Neuronal stem cell (in vitro differentiated cells): ENCODE data around the gene ZNF750.
A peak's percentile ranks its signal among the peaks of the same experiment; 100 is the strongest.

Experiments used
- DNase-seq: peaks from one replicate; pipeline ENCODE4 v3.0.0-alpha.2; 2013; ENCODE audit warnings: low spot score
- H2AFZ ChIP-seq: one replicate; pipeline ENCODE4 v1.6.1; 2013; ENCODE audit warnings: mild to moderate bottlenecking, low read length, inconsistent platforms
- H2AK5ac ChIP-seq: 2 replicates; pipeline ENCODE4 v1.6.1; 2013; ENCODE audit warnings: low read depth, mild to moderate bottlenecking, inconsistent platforms, low read length, moderate library complexity, mixed read lengths
- H2BK120ac ChIP-seq: 2 replicates; pipeline ENCODE4 v1.6.1; 2013; ENCODE audit warnings: low read depth, mild to moderate bottlenecking, inconsistent platforms, low read length, moderate library complexity, mixed read lengths
- H2BK12ac ChIP-seq: one replicate; pipeline ENCODE4 v1.6.1; 2013; ENCODE audit warnings: low read length, inconsistent platforms
- H2BK15ac ChIP-seq: 2 replicates; pipeline ENCODE4 v1.6.1; 2013; ENCODE audit warnings: mild to moderate bottlenecking, low read length, inconsistent platforms, mixed read lengths
- H2BK5ac ChIP-seq: one replicate; pipeline ENCODE4 v1.6.1; 2013; ENCODE audit warnings: inconsistent platforms, mild to moderate bottlenecking, low read length, moderate library complexity
- H3K14ac ChIP-seq: one replicate; pipeline ENCODE4 v1.6.1; 2013; ENCODE audit warnings: low read length, inconsistent platforms
- H3K18ac ChIP-seq: 2 replicates; pipeline ENCODE4 v1.6.1; 2013; ENCODE audit warnings: low read length, inconsistent platforms
- H3K23ac ChIP-seq: 2 replicates; pipeline ENCODE4 v1.6.1; 2013; ENCODE audit warnings: low read depth, mild to moderate bottlenecking, mixed read lengths, low read length, inconsistent platforms; ENCODE audit not compliant: poor library complexity
- H3K27ac ChIP-seq: replicated peaks from 3 replicates; pipeline ENCODE4 v1.5.1; 2013; ENCODE audit warnings: low read length, inconsistent platforms
- H3K27me3 ChIP-seq, 3 experiments: 2 replicates each; pipeline ENCODE4 v1.6.1; 2013; ENCODE audit warnings: low read length in 3 of 3, mild to moderate bottlenecking in 2 of 3, inconsistent platforms in 1 of 3, low read depth in 1 of 3, mixed read lengths in 1 of 3, moderate library complexity in 1 of 3; ENCODE audit not compliant: control insufficient read depth in 3 of 3, insufficient read depth in 3 of 3
- H3K36me3 ChIP-seq, 2 donors: replicated peaks in 1 of 2; 2 replicates each; pipeline ENCODE4 v1.6.1; 2013; ENCODE audit warnings: low read length in 2 of 2; ENCODE audit not compliant: control insufficient read depth in 2 of 2, insufficient read depth in 2 of 2
- H3K4ac ChIP-seq: 2 replicates; pipeline ENCODE4 v1.6.1; 2013; ENCODE audit warnings: inconsistent platforms, mild to moderate bottlenecking, low read length, moderate library complexity
- H3K4me1 ChIP-seq, 2 donors: 1 replicate in 1 of 2; 2 replicates in 1 of 2; pipeline ENCODE4 v1.6.1; 2013; ENCODE audit warnings: low read length in 2 of 2, low read depth in 1 of 2; ENCODE audit not compliant: control insufficient read depth in 2 of 2, insufficient read depth in 1 of 2
- H3K4me2 ChIP-seq: one replicate; pipeline ENCODE4 v1.6.1; 2013; ENCODE audit warnings: mild to moderate bottlenecking, low read length, inconsistent platforms; ENCODE audit not compliant: insufficient read depth, poor library complexity, severe bottlenecking
- H3K4me3 ChIP-seq, 2 donors: 2 replicates each; pipeline ENCODE4 v1.5.1; 2013; ENCODE audit warnings: low read length in 2 of 2, mild to moderate bottlenecking in 2 of 2, inconsistent platforms in 1 of 2, moderate library complexity in 1 of 2
- H3K79me1 ChIP-seq: one replicate; pipeline ENCODE4 v1.6.1; 2013; ENCODE audit warnings: low read depth, mild to moderate bottlenecking, inconsistent platforms, low read length, moderate library complexity
- H3K9ac ChIP-seq: one replicate; pipeline ENCODE4 v1.6.1; 2013; ENCODE audit warnings: mild to moderate bottlenecking, low read depth, low read length, inconsistent platforms; ENCODE audit not compliant: poor library complexity
- H3K9me3 ChIP-seq, 2 donors: replicated peaks in 1 of 2; 2 replicates each; pipeline versions ENCODE3 to v1.6.1; 2013; ENCODE audit warnings: low read length in 2 of 2, mild to moderate bottlenecking in 2 of 2, inconsistent platforms in 1 of 2, low read depth in 1 of 2, mixed read lengths in 1 of 2, moderate library complexity in 1 of 2; ENCODE audit not compliant: control insufficient read depth in 2 of 2, insufficient read depth in 1 of 2
- H4K8ac ChIP-seq: one replicate; pipeline ENCODE4 v1.6.1; 2013; ENCODE audit warnings: low read depth, mild to moderate bottlenecking, inconsistent platforms, low read length, moderate library complexity
- H4K91ac ChIP-seq: one replicate; pipeline ENCODE4 v1.6.1; 2013; ENCODE audit warnings: low read length, low read depth, mild to moderate bottlenecking, inconsistent platforms; ENCODE audit not compliant: poor library complexity
- WGBS, 2 donors: extraction: QIAGEN DNeasy Blood & Tissue Kit; methylation state at CpG; one replicate each; pipeline ENCODE4 v1.1.7; 2013; ENCODE audit warnings: missing lambda C conversion rate in 2 of 2, mixed read lengths in 1 of 2; ENCODE audit not compliant: insufficient read length in 2 of 2, insufficient replicate concordance in 1 of 2; ENCODE audit errors: extremely low coverage in 2 of 2; 5-methylcytosine and 5-hydroxymethylcytosine counted together

The ZNF750 gene

DNA sequence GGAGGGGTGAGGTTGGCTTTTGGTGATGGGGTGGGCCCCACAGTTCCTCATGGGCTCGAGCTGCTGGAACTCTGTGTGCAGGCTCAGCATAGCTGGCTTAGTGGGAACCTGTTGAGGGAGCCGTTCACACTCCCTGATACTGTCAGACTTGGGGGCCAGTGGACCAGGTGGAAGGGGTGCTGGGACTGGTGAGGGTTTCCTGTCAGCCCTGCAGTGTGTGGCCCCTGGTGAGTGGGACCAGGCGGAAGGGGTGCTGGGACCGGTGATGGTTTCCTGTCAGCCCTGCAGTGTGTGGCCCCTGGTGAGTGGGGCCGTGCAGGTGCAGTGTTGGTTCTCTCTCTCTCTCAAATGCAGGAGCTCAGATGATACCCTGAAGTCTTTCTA, 45.1 kb upstream of the ZNF750 start:
- Histone ChIP-seq H4K8ac (no peak overlapping the region), H3K4ac (no peak overlapping the region), H2BK12ac (no peak overlapping the region), H3K9me3 (peaks cover 0 to 2% of the 10 kb centered on the region in 2 donors), H3K23ac (no peak overlapping the region), H2AK5ac (no peak overlapping the region), H3K4me3 (no peak overlapping the region), H3K79me1 (peaks cover 22% of the 10 kb centered on the region), H3K4me2 (no peak overlapping the region), H3K4me1 (peaks cover 7 to 12% of the 10 kb centered on the region in 2 donors), H3K27me3 (no peaks in the 10 kb centered on the region), H2BK120ac (no peak overlapping the region), H3K18ac (peak overlapping the region; percentile 49), H3K27ac (no peak overlapping the region), H3K14ac (no peak overlapping the region), H2BK15ac (no peak overlapping the region), H3K9ac (peak overlapping the region; percentile 16), H3K36me3 (peaks cover 6 to 34% of the 10 kb centered on the region in 2 donors), H4K91ac (no peak overlapping the region), H2BK5ac (peak overlapping the region; percentile 46), H2AFZ (no peak overlapping the region)
- DNase-seq: no peak
- no CpG with 5 or more reads among the region's 5 CpGs for WGBS, 2 donors

DNA sequence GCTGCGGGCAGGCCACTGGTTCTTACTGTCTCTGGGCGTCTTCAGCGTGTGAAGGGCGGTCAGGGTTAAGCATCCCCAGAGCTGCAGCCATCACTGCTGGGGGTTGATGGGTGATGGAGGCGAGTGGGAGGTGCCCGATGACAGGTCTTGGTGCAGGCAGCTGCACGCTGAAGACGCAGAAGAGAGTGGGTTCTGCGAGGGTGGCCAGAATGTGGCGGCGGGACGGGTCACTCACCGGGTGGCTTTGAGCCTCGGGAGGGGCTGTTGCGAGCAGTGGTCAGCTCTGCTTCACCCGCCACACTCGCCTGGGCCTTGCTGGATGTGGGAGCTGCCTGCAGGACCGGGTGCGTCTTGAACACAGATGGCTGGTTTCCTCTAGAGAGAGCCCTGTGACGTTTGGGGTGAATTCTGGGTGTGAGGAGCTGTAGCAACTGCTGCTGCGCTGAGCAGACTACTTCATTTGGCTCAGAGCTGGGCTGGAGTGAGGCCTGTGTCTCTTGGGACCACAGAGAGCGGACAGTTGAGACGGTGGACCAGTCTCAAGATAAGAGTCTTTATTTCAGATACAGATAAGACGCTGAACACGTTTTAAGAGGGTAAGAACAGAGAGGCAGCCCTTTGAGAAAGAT, 44.6 kb upstream of the ZNF750 start:
- Histone ChIP-seq H3K4ac (no peak overlapping the region), H2BK5ac (peak overlapping the region; percentile 46)

DNA sequence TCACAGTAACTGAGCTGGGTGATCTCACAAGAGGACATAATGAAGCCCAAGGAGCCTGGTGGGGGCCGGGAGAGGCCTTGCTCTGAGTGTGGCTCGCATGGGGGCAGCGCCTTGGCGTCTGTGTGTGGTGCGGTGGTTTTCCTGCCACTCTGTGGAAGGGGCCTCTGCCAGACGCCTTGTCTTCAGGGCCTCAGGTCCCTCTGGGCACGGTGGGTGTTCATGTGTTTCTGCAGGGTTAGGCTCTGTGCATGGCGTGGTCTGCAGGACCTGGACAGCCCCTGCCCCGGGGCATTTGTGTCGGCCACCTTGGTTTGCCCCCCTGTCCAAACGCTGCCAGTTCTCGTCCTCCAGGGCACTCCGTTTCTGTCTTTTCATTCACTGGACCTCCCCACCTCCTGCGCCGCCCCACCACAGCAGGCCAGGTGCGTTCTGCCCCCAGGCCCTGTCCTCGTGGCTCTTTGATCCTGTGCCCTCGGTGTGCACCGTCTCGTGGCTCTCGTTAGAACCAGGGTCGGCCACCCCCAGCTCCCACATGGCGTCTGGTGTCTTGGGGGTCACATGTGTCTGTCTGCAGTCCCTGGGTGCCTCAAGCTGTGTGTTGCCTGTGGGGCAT, 43.7 kb upstream of the ZNF750 start:
- peaks cover 7 to 30% of the 10 kb centered on the region in 2 donors for H3K36me3 ChIP-seq
- no peak overlapping the region for H2AFZ ChIP-seq
- peaks cover 21% of the 10 kb centered on the region for H3K79me1 ChIP-seq
- H2BK5ac ChIP-seq: no peak overlapping the region
- no peak overlapping the region for H3K18ac ChIP-seq
- H3K4me2 ChIP-seq: no peak overlapping the region
- DNase-seq: no peak
- H4K8ac ChIP-seq: no peak overlapping the region
- no CpG with 5 or more reads among the region's 23 CpGs for WGBS, 2 donors
- H2BK120ac ChIP-seq: no peak overlapping the region
- no peak overlapping the region for H4K91ac ChIP-seq
- peaks cover 5 to 12% of the 10 kb centered on the region in 2 donors for H3K4me1 ChIP-seq
- no peaks in the 10 kb centered on the region for H3K27me3 ChIP-seq
- no peak overlapping the region for H3K4me3 ChIP-seq
- H3K14ac ChIP-seq: no peak overlapping the region
- H2AK5ac ChIP-seq: no peak overlapping the region
- peaks cover 2 to 4% of the 10 kb centered on the region in 2 donors for H3K9me3 ChIP-seq
- H2BK12ac ChIP-seq: no peak overlapping the region
- no peak overlapping the region for H3K23ac ChIP-seq
- H3K9ac ChIP-seq: no peak overlapping the region
- H3K27ac ChIP-seq: no peak overlapping the region
- H3K4ac ChIP-seq: no peak overlapping the region
- no peak overlapping the region for H2BK15ac ChIP-seq

More for the DNA sequence above, 44.6 kb upstream of the ZNF750 start:
- H3K23ac ChIP-seq: peak overlapping the region; percentile 86
- H3K27ac ChIP-seq: no peak overlapping the region
- no peak overlapping the region for H2BK120ac ChIP-seq
- H3K9me3 ChIP-seq: peaks cover 0 to 2% of the 10 kb centered on the region in 2 donors
- H3K4me1 ChIP-seq: peaks cover 5 to 12% of the 10 kb centered on the region in 2 donors
- H3K79me1 ChIP-seq: peaks cover 20% of the 10 kb centered on the region
- no CpG with 5 or more reads among the region's 25 CpGs for WGBS, 2 donors
- no peaks in the 10 kb centered on the region for H3K27me3 ChIP-seq
- no peak overlapping the region for H3K14ac ChIP-seq
- no peak overlapping the region for H3K4me3 ChIP-seq
- no peak overlapping the region for H2AK5ac ChIP-seq
- no peak overlapping the region for H3K4me2 ChIP-seq
- H2AFZ ChIP-seq: no peak overlapping the region
- H3K18ac ChIP-seq: no peak overlapping the region
- no peak overlapping the region for H3K9ac ChIP-seq
- no peak overlapping the region for H2BK12ac ChIP-seq
- peaks cover 3 to 30% of the 10 kb centered on the region in 2 donors for H3K36me3 ChIP-seq
- H2BK15ac ChIP-seq: no peak overlapping the region
- DNase-seq: no peak
- H4K91ac ChIP-seq: no peak overlapping the region
- H4K8ac ChIP-seq: no peak overlapping the region

- Histone ChIP-seq H3K27ac (no peak overlapping the region), H3K4ac (no peak overlapping the region), H3K18ac (no peak overlapping the region), H3K4me2 (no peak overlapping the region), H3K14ac (peak overlapping the region; percentile 14), H3K27me3 (no peaks in the 10 kb centered on the region), H3K4me1 (peaks cover 5 to 12% of the 10 kb centered on the region in 2 donors), H2AK5ac (no peak overlapping the region), H2BK120ac (no peak overlapping the region), H4K91ac (no peak overlapping the region), H3K23ac (no peak overlapping the region), H4K8ac (no peak overlapping the region), H3K4me3 (no peak overlapping the region), H2BK15ac (no peak overlapping the region), H3K9ac (peak overlapping the region; percentile 64), H3K9me3 (peaks cover 2 to 4% of the 10 kb centered on the region in 2 donors), H3K36me3 (peaks cover 7 to 37% of the 10 kb centered on the region in 2 donors), H2BK5ac (peak overlapping the region; percentile 60), H2BK12ac (peak overlapping the region; percentile 7), H2AFZ (no peak overlapping the region), H3K79me1 (peaks cover 21% of the 10 kb centered on the region)
- WGBS, 2 donors: no CpG with 5 or more reads among the region's 39 CpGs
- DNase-seq: no peak
These were observed 43.0 kb upstream of the ZNF750 start for GRCh38 chr17:82882715-82883418.
